ENCODE results near the gene JUND.

The JUND gene

DNA sequence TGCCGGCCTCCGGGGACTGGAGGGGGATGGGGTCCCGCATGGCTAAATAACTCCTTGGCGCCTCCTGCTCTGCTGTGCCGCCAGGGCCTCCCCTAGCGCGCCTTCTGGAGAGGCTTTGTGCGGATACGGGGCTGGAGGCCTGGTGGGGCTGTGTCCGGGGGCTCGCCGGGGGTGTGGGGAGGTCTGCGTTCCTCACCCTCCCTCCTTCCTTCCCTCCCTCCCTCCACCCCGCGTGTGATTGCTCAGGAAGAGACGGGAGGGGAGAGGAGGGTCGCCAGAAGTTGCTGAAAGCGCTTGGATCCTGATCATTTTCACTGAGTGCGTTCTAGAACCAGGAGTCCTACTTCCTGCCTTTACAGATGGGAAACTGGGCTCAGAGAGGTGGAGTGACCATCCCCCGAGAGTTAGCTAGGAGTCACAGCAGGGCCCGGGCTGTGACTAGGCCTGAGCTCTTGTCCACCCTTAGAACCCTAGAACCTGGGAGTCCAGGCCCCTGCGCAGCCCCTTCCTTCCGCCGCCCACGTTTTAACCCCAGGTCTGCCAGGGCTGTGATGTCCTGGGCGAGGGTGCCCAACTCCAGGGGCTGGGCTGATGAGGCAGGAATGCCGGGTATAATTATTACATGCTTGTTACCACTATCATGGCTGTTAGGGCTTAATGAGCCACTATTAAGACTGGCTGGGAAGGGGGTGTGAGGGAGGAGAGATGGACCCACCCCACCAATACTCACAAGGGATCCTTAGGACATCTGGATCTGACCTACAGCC is 782 bp upstream of the JUND start:
- peak overlapping the region; percentile 61 for H3K4me3 ChIP-seq (ENCODE audit: low read depth, low read length)
- DNase-seq (ENCODE audit: low read depth): no peak
- TF ChIP-seq, protein P1, sequence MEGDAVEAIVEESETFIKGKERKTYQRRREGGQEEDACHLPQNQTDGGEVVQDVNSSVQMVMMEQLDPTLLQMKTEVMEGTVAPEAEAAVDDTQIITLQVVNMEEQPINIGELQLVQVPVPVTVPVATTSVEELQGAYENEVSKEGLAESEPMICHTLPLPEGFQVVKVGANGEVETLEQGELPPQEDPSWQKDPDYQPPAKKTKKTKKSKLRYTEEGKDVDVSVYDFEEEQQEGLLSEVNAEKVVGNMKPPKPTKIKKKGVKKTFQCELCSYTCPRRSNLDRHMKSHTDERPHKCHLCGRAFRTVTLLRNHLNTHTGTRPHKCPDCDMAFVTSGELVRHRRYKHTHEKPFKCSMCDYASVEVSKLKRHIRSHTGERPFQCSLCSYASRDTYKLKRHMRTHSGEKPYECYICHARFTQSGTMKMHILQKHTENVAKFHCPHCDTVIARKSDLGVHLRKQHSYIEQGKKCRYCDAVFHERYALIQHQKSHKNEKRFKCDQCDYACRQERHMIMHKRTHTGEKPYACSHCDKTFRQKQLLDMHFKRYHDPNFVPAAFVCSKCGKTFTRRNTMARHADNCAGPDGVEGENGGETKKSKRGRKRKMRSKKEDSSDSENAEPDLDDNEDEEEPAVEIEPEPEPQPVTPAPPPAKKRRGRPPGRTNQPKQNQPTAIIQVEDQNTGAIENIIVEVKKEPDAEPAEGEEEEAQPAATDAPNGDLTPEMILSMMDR (IDR thresholded peaks at IDR 0.05; ENCODE audit: control insufficient read depth, extremely low read depth, insufficient read depth): no peak

DNA sequence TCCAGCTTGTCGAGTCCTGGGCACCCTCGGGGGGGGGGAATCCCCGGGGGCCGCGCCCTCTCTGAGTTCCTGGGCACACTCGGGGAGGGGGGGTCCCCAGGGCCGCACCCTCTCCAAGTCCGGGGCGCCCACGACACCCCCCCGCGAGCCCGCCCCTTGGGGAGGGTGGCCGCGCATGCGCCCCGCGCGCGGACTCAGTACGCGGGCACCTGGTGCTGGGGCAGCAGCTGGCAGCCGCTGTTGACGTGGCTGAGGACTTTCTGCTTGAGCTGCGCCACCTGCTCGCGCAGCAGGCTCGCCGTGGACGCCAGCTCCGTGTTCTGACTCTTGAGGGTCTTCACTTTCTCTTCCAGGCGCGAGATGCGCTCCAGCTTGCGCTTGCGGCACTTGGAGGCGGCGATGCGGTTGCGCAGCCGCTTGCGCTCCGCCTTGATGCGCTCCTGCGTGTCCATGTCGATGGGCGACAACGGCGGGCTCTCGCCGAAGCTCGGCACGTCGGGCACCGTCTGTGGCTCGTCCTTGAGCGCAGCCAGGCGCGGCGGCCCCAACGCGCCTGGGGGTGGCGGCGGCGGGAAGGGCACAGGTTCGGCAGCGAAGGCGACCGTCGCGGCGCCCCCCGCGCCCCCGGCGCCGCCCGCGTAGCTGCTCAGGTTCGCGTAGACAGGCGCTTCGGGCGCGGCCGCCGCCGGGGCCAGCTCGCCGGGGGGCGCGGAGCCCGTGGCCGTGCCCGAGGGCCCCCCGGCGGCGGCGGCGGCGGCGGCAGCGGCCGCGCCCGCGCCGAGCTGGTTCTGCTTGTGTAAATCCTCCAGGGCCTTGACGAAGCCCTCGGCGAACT is 958 bp downstream of the JUND start:
- H3K4me3 ChIP-seq (ENCODE audit: low read depth, low read length): peak overlapping the region; percentile 89
- TF ChIP-seq, protein P1 (IDR thresholded peaks at IDR 0.05; ENCODE audit: control insufficient read depth, extremely low read depth, insufficient read depth): no peak
- DNase-seq (ENCODE audit: low read depth): no peak

- DNase-seq (ENCODE audit: low read depth): peak; percentile 83
- H3K4me3 ChIP-seq (ENCODE audit: low read depth, low read length): peak overlapping the region; percentile 89
- TF ChIP-seq, protein P1 (IDR thresholded peaks at IDR 0.05; ENCODE audit: control insufficient read depth, extremely low read depth, insufficient read depth): peak; percentile 74
Observed at GRCh38 chr19:18279516-18280246, 1.7 kb downstream of the JUND start.

- peak overlapping the region; percentile 89 for H3K4me3 ChIP-seq (ENCODE audit: low read depth, low read length)
- TF ChIP-seq, protein P1 (IDR thresholded peaks at IDR 0.05; ENCODE audit: control insufficient read depth, extremely low read depth, insufficient read depth): no peak
- no peak for DNase-seq (ENCODE audit: low read depth)
Observed at GRCh38 chr19:18279266-18279515, 2.2 kb downstream of the JUND start.

GRCh38 chr19:18278521-18279265 is 2.7 kb downstream of the JUND start:
- no peak for DNase-seq (ENCODE audit: low read depth)
- TF ChIP-seq, protein P1 (IDR thresholded peaks at IDR 0.05; ENCODE audit: control insufficient read depth, extremely low read depth, insufficient read depth): peak; percentile 29; the same call in 1 of the 2 replicates
- peak overlapping the region; percentile 89 for H3K4me3 ChIP-seq (ENCODE audit: low read depth, low read length)

DNA sequence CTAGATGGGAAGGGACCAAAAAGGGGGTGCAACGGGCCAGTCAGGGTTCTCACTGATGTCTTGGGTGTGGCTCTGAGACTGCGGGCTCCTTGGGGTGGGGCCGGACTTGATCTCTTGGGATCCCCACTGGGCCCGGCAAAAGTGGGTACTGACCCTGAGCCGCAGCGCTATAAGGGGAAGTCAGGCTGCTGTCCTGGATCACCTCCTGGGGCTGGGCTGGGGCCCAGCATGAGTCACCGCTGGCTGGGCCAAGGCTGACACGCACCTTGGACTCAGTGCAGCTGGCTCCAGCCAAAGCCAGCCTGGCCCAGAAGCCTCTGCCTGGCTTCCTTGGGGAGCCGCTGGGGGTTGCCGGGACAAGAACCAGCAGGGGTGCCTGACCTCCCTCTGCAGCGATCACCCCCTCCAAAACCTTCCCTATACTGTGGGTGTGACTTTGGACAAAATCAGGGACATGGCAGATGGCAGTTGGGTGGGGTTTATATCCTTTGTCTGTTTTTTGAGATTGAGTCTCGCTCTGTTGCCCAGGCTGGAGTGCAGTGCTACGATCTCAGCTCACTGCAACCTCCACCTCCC is 6.6 kb downstream of the JUND start:
- DNase-seq (ENCODE audit: low read depth): peak; percentile 66
- no peak overlapping the region for H3K4me3 ChIP-seq (ENCODE audit: low read depth, low read length)
- TF ChIP-seq, protein P1 (IDR thresholded peaks at IDR 0.05; ENCODE audit: control insufficient read depth, extremely low read depth, insufficient read depth): no peak

Measured in LNCaP clone FGC (cell line).